ENCODE measurements around the gene TMEM212. TPM values are rescaled to one million over a fixed set of nuclear protein-coding genes. Genes with fewer than 3 reads are reported as not detected.
"Not testable (repeated sequence)": the region's sequence is repeated elsewhere in the genome, so short reads cannot be mapped to it uniquely, and the experiment has no call there.

The TMEM212 gene
- total and polyA plus RNA-seq, 2 donors (not counting 3 experiments of a cell fraction or from before 2014, with no cell fraction given): not detected

DNA sequence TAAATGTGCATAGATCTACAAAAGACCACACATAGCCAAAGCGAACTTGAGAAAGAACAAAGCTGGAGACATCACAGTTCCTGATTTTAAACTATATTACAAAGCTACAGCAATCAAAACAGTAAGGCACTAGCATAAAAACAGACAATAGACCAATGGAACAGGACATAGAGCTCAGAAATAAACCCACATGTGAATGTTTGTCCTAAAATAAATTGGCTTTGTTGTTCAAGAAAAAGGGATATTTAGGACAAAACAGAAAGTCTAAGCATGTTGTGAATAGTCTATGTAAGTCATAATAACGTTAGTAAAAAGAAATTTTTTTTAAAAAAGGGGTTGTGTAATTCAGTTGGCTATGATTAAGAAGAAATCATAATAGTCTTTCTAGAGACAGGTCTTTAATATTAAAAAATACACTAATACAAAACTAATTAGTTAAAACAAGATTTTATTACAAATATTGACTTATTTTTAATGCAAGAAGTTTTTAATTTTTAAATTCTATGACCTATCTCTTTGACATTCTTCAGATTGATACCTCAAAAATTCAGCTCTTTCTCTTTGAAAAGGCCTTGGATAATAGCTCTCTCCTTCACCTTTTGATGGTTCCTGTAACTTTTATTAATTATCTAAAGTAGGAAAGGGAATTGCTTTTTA is 11.6 kb downstream of the TMEM212 start:
- ChIA-PET POLR2A (no interaction called here), CTCF (no interaction called here)
- dilution Hi-C loops (cut with MboI; ENCODE audit: extremely low pct_ligation_motif_present, low sequenced_read_pairs) (no loop called here), intact Hi-C loops (cut with micrococcal nuclease) (no loop called here)
- H3K27me3 ChIP-seq (ENCODE audit: control insufficient read depth in 2 of 2, insufficient read depth in 2 of 2, low read length in 2 of 2): no peaks in the 10 kb centered on the region
- H3K9me3 ChIP-seq (replicated peaks; ENCODE audit: control insufficient read depth, insufficient read depth, low read length): no peaks in the 10 kb centered on the region
- TF ChIP-seq POLR2A (IDR thresholded peaks at IDR 0.05; ENCODE audit: low read depth, low read length) (no peak), GATA2 (IDR thresholded peaks at IDR 0.05; ENCODE audit: insufficient read depth, insufficient read length, low read depth, low read length) (no peak), MYC (IDR thresholded peaks at IDR 0.05; ENCODE audit: low read depth, low read length) (no peak), FOS (IDR thresholded peaks at IDR 0.05; ENCODE audit: borderline replicate concordance, insufficient read depth, low read length) (no peak), POLR2AphosphoS5 (IDR thresholded peaks at IDR 0.05; ENCODE audit: insufficient read depth, low read depth, low read length) (no peak), JUN (IDR thresholded peaks at IDR 0.05; ENCODE audit: borderline replicate concordance, insufficient read depth, insufficient read length, low read depth) (no peak), EZH2 (IDR thresholded peaks at IDR 0.05; ENCODE audit: borderline replicate concordance, low read depth, low read length, severe bottlenecking) (no peak)
- TF ChIP-seq, protein P1, sequence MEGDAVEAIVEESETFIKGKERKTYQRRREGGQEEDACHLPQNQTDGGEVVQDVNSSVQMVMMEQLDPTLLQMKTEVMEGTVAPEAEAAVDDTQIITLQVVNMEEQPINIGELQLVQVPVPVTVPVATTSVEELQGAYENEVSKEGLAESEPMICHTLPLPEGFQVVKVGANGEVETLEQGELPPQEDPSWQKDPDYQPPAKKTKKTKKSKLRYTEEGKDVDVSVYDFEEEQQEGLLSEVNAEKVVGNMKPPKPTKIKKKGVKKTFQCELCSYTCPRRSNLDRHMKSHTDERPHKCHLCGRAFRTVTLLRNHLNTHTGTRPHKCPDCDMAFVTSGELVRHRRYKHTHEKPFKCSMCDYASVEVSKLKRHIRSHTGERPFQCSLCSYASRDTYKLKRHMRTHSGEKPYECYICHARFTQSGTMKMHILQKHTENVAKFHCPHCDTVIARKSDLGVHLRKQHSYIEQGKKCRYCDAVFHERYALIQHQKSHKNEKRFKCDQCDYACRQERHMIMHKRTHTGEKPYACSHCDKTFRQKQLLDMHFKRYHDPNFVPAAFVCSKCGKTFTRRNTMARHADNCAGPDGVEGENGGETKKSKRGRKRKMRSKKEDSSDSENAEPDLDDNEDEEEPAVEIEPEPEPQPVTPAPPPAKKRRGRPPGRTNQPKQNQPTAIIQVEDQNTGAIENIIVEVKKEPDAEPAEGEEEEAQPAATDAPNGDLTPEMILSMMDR (IDR thresholded peaks at IDR 0.05; ENCODE audit: extremely low read depth in 1 of 2, insufficient read depth in 1 of 2, low read depth in 1 of 2, low read length in 2 of 2): no peak
- TF ChIP-seq, protein P2, sequence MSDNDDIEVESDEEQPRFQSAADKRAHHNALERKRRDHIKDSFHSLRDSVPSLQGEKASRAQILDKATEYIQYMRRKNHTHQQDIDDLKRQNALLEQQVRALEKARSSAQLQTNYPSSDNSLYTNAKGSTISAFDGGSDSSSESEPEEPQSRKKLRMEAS (IDR thresholded peaks at IDR 0.05; ENCODE audit: insufficient read depth, insufficient read length): no peak
- H3K4me1 ChIP-seq (ENCODE audit: control insufficient read depth, extremely low read depth, insufficient read depth, low read length): peaks cover 23% of the 10 kb centered on the region
- no peaks in the 10 kb centered on the region for H3K9me1 ChIP-seq (replicated peaks; ENCODE audit: control insufficient read depth, extremely low read depth, insufficient read depth, low read length)
- H3K4me2 ChIP-seq (ENCODE audit: insufficient read depth, low read length): no peak overlapping the region
- no peak overlapping the region for H3K4me3 ChIP-seq (replicated peaks in 1 of 3; ENCODE audit: insufficient read depth in 1 of 3, low read depth in 1 of 3, low read length in 3 of 3)
- H3K27ac ChIP-seq (ENCODE audit: insufficient read depth, low read depth, low read length): no peak overlapping the region
- no peaks in the 10 kb centered on the region for H3K36me3 ChIP-seq (ENCODE audit: control insufficient read depth in 2 of 2, extremely low read depth in 1 of 2, insufficient read depth in 2 of 2, low read length in 2 of 2)
- DNase-seq (ENCODE audit: low read depth, low spot score) (no peak), FAIRE-seq (no peak)
- no TSS peak for BruUV-seq (replicated peaks)
- no peaks in the 10 kb centered on the region for H4K20me1 ChIP-seq (replicated peaks; ENCODE audit: control insufficient read depth, extremely low read depth, insufficient read depth, low read length)
- H3K79me2 ChIP-seq (ENCODE audit: control insufficient read depth, insufficient read depth, low read length): no peaks in the 10 kb centered on the region
- H3K9ac ChIP-seq (replicated peaks; ENCODE audit: extremely low read depth, insufficient read depth, low read length): no peak overlapping the region
- no peak overlapping the region for H2AFZ ChIP-seq (ENCODE audit: low read depth, low read length)

DNA sequence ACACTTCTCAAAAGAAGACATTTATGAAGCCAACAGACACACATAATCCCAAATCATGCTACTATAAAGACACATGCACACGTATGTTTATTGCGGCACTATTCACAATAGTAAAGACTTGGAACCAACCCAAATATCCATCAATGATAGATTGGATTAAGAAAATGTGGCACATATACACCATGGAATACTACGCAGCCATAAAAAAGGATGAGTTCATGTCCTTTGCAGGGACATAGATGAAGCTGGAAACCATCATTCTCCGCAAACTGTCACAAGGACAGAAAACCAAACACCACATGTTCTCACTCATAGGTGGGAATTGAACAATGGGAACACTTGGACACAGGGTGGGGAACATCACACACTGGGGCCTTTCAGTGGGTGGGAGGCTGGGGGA is 15.6 kb downstream of the TMEM212 start:
- H3K79me2 ChIP-seq (ENCODE audit: control insufficient read depth, insufficient read depth, low read length); dilution Hi-C loops (cut with MboI; ENCODE audit: extremely low pct_ligation_motif_present, low sequenced_read_pairs); CTCF ChIA-PET; H2AFZ ChIP-seq (ENCODE audit: low read depth, low read length); H3K27me3 ChIP-seq (ENCODE audit: control insufficient read depth in 2 of 2, insufficient read depth in 2 of 2, low read length in 2 of 2); H3K4me3 ChIP-seq (replicated peaks in 1 of 3; ENCODE audit: insufficient read depth in 1 of 3, low read depth in 1 of 3, low read length in 3 of 3); BruUV-seq (replicated peaks); intact Hi-C loops (cut with micrococcal nuclease); H3K9me1 ChIP-seq (replicated peaks; ENCODE audit: control insufficient read depth, extremely low read depth, insufficient read depth, low read length); H3K4me2 ChIP-seq (ENCODE audit: insufficient read depth, low read length); H3K9ac ChIP-seq (replicated peaks; ENCODE audit: extremely low read depth, insufficient read depth, low read length); POLR2A ChIA-PET; H3K36me3 ChIP-seq (ENCODE audit: control insufficient read depth in 2 of 2, extremely low read depth in 1 of 2, insufficient read depth in 2 of 2, low read length in 2 of 2); DNase-seq (ENCODE audit: low read depth, low spot score); H4K20me1 ChIP-seq (replicated peaks; ENCODE audit: control insufficient read depth, extremely low read depth, insufficient read depth, low read length); FAIRE-seq; H3K27ac ChIP-seq (ENCODE audit: insufficient read depth, low read depth, low read length); H3K9me3 ChIP-seq (replicated peaks; ENCODE audit: control insufficient read depth, insufficient read depth, low read length): not testable (repeated sequence)
- peaks cover 35% of the 10 kb centered on the region for H3K4me1 ChIP-seq (ENCODE audit: control insufficient read depth, extremely low read depth, insufficient read depth, low read length)

Data from endothelial cell of umbilical vein (primary cell).